Measurements from ENCODE around the gene DPP6. TPM values are rescaled to one million over a fixed set of nuclear protein-coding genes. Genes with fewer than 3 reads are reported as not detected.
A peak's percentile ranks its signal among the peaks of the same experiment; 100 is the strongest.

DPP6 gene
- total and polyA plus RNA-seq, 9 donors: 3.3 to 11.5 (median 4.7) TPM

DNA sequence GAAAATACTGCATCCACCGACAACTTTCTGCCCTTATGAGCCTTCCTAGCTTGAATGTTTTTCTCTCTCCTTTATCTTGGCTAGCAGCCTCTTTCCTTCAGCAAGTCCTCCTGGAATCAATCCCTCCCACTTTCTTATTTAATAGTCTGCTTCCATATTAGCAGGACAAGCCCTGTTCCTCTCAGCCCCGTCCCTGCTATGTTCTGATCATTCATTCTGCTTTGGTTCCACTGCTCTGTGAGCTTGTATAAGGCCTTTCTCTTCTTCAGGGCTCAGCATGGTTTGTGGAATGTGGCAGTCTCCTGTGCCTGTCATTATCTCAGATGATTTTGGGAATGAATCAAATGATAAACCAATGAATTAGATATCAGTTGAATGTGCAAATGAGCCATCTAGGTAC is 420.1 kb downstream of the DPP6 start:
- DNase-seq: no peak
- H3K27ac ChIP-seq (ENCODE audit: low read length): no peak overlapping the region
- WGBS (ENCODE audit: insufficient coverage): 37% methylated on average over 2 of the region's 2 CpGs
- H3K4me1 ChIP-seq (ENCODE audit: control insufficient read depth, insufficient read depth, low read length): no peaks in the 10 kb centered on the region
- H3K36me3 ChIP-seq (ENCODE audit: control insufficient read depth, insufficient read depth, low read length): no peaks in the 10 kb centered on the region
- H3K4me3 ChIP-seq (ENCODE audit: low read length): no peak overlapping the region
- no peaks in the 10 kb centered on the region for H3K9me3 ChIP-seq (replicated peaks; ENCODE audit: control insufficient read depth, low read depth, low read length)
- no peaks in the 10 kb centered on the region for H3K27me3 ChIP-seq (ENCODE audit: control insufficient read depth, insufficient read depth, low read length)

GRCh38 chr7:154473360-154473759 is 421.2 kb downstream of the DPP6 start:
- Histone ChIP-seq H3K36me3 (ENCODE audit: control insufficient read depth, insufficient read depth, low read length) (no peaks in the 10 kb centered on the region), H3K27ac (ENCODE audit: low read length) (no peak overlapping the region), H3K27me3 (ENCODE audit: control insufficient read depth, insufficient read depth, low read length) (no peaks in the 10 kb centered on the region), H3K4me1 (ENCODE audit: control insufficient read depth, insufficient read depth, low read length) (no peaks in the 10 kb centered on the region), H3K9me3 (replicated peaks; ENCODE audit: control insufficient read depth, low read depth, low read length) (no peaks in the 10 kb centered on the region), H3K4me3 (ENCODE audit: low read length) (no peak overlapping the region)
- DNase-seq: no peak
- no CpG with 5 or more reads among the region's 3 CpGs for WGBS (ENCODE audit: insufficient coverage)

DNA sequence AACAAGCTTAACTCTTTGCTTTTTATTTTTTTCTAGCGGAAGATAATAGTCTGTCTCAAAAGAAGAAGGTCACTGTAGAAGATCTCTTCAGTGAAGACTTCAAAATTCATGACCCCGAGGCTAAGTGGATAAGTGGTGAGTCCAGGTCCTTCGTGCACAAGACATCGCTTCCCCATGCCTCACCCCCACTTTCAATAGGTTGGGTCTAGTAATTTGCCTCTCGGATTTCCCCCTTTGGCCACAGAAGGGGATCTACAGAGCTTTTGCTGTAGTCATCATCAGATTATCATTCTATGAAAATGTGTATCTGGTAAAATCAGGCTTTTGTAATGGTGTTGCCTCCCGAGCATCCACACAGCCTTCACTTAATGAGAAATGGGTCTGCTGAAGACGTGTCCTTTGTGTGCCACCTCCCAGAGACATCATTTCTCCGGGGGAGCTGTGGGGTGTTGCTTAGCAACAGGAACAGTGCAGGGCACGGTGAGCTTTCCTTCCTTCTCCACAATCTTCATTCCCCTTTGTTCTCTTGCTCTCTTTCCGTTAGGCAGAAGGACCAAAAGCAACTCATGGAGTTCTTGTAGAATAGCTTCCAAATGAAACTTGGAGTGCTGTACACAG is 422.8 kb downstream of the DPP6 start:
- Histone ChIP-seq H3K27me3 (ENCODE audit: control insufficient read depth, insufficient read depth, low read length) (no peaks in the 10 kb centered on the region), H3K27ac (ENCODE audit: low read length) (no peak overlapping the region), H3K4me1 (ENCODE audit: control insufficient read depth, insufficient read depth, low read length) (no peaks in the 10 kb centered on the region), H3K4me3 (ENCODE audit: low read length) (no peak overlapping the region), H3K9me3 (replicated peaks; ENCODE audit: control insufficient read depth, low read depth, low read length) (no peaks in the 10 kb centered on the region), H3K36me3 (ENCODE audit: control insufficient read depth, insufficient read depth, low read length) (no peaks in the 10 kb centered on the region)
- no CpG with 5 or more reads among the region's 10 CpGs for WGBS (ENCODE audit: insufficient coverage)
- no peak for DNase-seq

- DNase-seq: no peak
- Histone ChIP-seq H3K9me3 (replicated peaks; ENCODE audit: control insufficient read depth, low read depth, low read length) (no peaks in the 10 kb centered on the region), H3K4me1 (ENCODE audit: control insufficient read depth, insufficient read depth, low read length) (no peaks in the 10 kb centered on the region), H3K27me3 (ENCODE audit: control insufficient read depth, insufficient read depth, low read length) (no peaks in the 10 kb centered on the region), H3K27ac (ENCODE audit: low read length) (no peak overlapping the region), H3K36me3 (ENCODE audit: control insufficient read depth, insufficient read depth, low read length) (no peaks in the 10 kb centered on the region), H3K4me3 (ENCODE audit: low read length) (no peak overlapping the region)
- WGBS (ENCODE audit: insufficient coverage): no CpG with 5 or more reads among the region's 5 CpGs
Observed at GRCh38 chr7:154475864-154476263, 423.7 kb downstream of the DPP6 start.

DNA sequence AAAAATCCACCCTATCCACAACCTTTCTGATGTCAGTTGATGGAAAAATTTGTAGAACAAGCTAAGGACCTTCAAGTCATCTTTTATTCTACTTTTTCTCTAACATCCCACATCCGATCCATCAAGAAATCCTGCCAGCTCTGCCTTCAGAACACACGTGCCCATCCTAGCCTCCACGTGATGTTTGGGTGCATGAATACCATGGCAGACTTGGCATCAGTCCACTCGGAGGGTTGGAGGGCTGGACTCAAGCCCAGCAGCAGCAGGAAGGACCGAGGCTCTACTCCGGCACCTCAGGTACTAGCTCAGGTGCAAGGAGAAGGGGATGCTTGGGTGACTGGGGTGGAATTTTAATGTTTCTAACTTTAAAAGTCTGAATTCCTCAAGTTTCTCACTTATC is 428.6 kb downstream of the DPP6 start:
- WGBS (ENCODE audit: insufficient coverage): 67% methylated on average over 3 of the region's 6 CpGs
- no peaks in the 10 kb centered on the region for H3K27me3 ChIP-seq (ENCODE audit: control insufficient read depth, insufficient read depth, low read length)
- no peaks in the 10 kb centered on the region for H3K9me3 ChIP-seq (replicated peaks; ENCODE audit: control insufficient read depth, low read depth, low read length)
- H3K4me3 ChIP-seq (ENCODE audit: low read length): no peak overlapping the region
- no peaks in the 10 kb centered on the region for H3K4me1 ChIP-seq (ENCODE audit: control insufficient read depth, insufficient read depth, low read length)
- H3K36me3 ChIP-seq (ENCODE audit: control insufficient read depth, insufficient read depth, low read length): no peaks in the 10 kb centered on the region
- no peak for DNase-seq
- no peak overlapping the region for H3K27ac ChIP-seq (ENCODE audit: low read length)

- H3K27ac ChIP-seq (ENCODE audit: low read length): no peak overlapping the region
- 91% methylated on average over 9 of the region's 11 CpGs for WGBS (ENCODE audit: insufficient coverage)
- no peaks in the 10 kb centered on the region for H3K4me1 ChIP-seq (ENCODE audit: control insufficient read depth, insufficient read depth, low read length)
- no peaks in the 10 kb centered on the region for H3K9me3 ChIP-seq (replicated peaks; ENCODE audit: control insufficient read depth, low read depth, low read length)
- no peaks in the 10 kb centered on the region for H3K36me3 ChIP-seq (ENCODE audit: control insufficient read depth, insufficient read depth, low read length)
- DNase-seq: no peak
- no peaks in the 10 kb centered on the region for H3K27me3 ChIP-seq (ENCODE audit: control insufficient read depth, insufficient read depth, low read length)
- H3K4me3 ChIP-seq (ENCODE audit: low read length): no peak overlapping the region
Observed at GRCh38 chr7:154482863-154483262, 430.7 kb downstream of the DPP6 start.

DNA sequence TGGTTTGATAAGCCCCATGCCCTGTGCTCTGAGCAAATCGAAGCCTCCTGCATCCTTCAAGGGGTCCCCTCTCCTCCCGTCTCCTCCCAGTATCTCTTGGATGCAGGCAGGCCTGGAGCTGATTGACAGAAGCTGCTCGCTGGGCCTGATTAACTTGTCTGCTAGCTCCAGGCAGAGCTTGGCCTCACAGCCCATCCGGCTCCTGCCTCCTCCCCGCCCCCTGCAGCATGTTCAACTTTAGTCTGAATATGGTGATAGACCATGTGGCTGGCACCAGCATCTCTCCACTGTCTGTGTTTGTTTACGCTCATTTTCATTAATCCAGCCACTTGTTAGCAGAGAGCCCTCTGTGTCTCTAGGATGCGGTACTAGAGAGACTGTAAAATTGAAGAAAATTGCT is 432.2 kb downstream of the DPP6 start:
- H3K4me1 ChIP-seq (ENCODE audit: control insufficient read depth, insufficient read depth, low read length): no peaks in the 10 kb centered on the region
- no peak overlapping the region for H3K27ac ChIP-seq (ENCODE audit: low read length)
- 30% methylated on average over 3 of the region's 7 CpGs for WGBS (ENCODE audit: insufficient coverage)
- peak; percentile 11 for DNase-seq
- H3K27me3 ChIP-seq (ENCODE audit: control insufficient read depth, insufficient read depth, low read length): no peaks in the 10 kb centered on the region
- H3K4me3 ChIP-seq (ENCODE audit: low read length): no peak overlapping the region
- no peaks in the 10 kb centered on the region for H3K9me3 ChIP-seq (replicated peaks; ENCODE audit: control insufficient read depth, low read depth, low read length)
- no peaks in the 10 kb centered on the region for H3K36me3 ChIP-seq (ENCODE audit: control insufficient read depth, insufficient read depth, low read length)

GRCh38 chr7:154484943-154485342 is 432.7 kb downstream of the DPP6 start:
- H3K27ac ChIP-seq (ENCODE audit: low read length): no peak overlapping the region
- no peaks in the 10 kb centered on the region for H3K4me1 ChIP-seq (ENCODE audit: control insufficient read depth, insufficient read depth, low read length)
- no CpG with 5 or more reads among the region's 4 CpGs for WGBS (ENCODE audit: insufficient coverage)
- no peak for DNase-seq
- H3K36me3 ChIP-seq (ENCODE audit: control insufficient read depth, insufficient read depth, low read length): no peaks in the 10 kb centered on the region
- H3K27me3 ChIP-seq (ENCODE audit: control insufficient read depth, insufficient read depth, low read length): no peaks in the 10 kb centered on the region
- no peaks in the 10 kb centered on the region for H3K9me3 ChIP-seq (replicated peaks; ENCODE audit: control insufficient read depth, low read depth, low read length)
- H3K4me3 ChIP-seq (ENCODE audit: low read length): no peak overlapping the region

DNA sequence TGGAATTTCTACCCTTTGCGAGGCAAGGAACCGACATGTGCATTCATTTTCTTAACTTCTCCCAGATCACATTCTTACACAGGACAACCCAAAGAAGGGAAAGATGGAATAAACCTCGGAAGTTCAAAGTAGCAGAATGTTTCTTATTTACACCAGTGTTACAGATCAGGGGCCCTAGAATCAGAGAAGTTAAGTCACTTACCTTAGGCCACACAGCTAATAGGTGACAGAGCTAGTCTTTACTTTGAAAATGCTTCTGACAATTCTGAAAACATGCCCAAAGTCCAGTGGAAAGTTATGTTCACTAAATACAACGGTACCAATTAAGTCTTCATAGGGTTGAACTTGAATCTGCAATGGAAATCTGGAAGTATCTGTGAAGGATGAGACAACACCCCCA is 437.7 kb downstream of the DPP6 start:
- Histone ChIP-seq H3K4me1 (ENCODE audit: control insufficient read depth, insufficient read depth, low read length) (no peaks in the 10 kb centered on the region), H3K4me3 (ENCODE audit: low read length) (no peak overlapping the region), H3K9me3 (replicated peaks; ENCODE audit: control insufficient read depth, low read depth, low read length) (no peaks in the 10 kb centered on the region), H3K27me3 (ENCODE audit: control insufficient read depth, insufficient read depth, low read length) (no peaks in the 10 kb centered on the region), H3K27ac (ENCODE audit: low read length) (no peak overlapping the region), H3K36me3 (ENCODE audit: control insufficient read depth, insufficient read depth, low read length) (no peaks in the 10 kb centered on the region)
- 80% methylated on average over 3 of the region's 4 CpGs for WGBS (ENCODE audit: insufficient coverage)
- no peak for DNase-seq

GRCh38 chr7:154493594-154493993 is 441.4 kb downstream of the DPP6 start:
- Histone ChIP-seq H3K36me3 (ENCODE audit: control insufficient read depth, insufficient read depth, low read length) (no peaks in the 10 kb centered on the region), H3K4me1 (ENCODE audit: control insufficient read depth, insufficient read depth, low read length) (no peaks in the 10 kb centered on the region), H3K9me3 (replicated peaks; ENCODE audit: control insufficient read depth, low read depth, low read length) (no peaks in the 10 kb centered on the region), H3K27ac (ENCODE audit: low read length) (no peak overlapping the region), H3K4me3 (ENCODE audit: low read length) (no peak overlapping the region), H3K27me3 (ENCODE audit: control insufficient read depth, insufficient read depth, low read length) (no peaks in the 10 kb centered on the region)
- 86% methylated on average over 3 of the region's 5 CpGs for WGBS (ENCODE audit: insufficient coverage)
- no peak for DNase-seq

GRCh38 chr7:154497751-154498150 is 445.6 kb downstream of the DPP6 start:
- H3K36me3 ChIP-seq (ENCODE audit: control insufficient read depth, insufficient read depth, low read length): no peaks in the 10 kb centered on the region
- no peak for DNase-seq
- no peak overlapping the region for H3K4me3 ChIP-seq (ENCODE audit: low read length)
- H3K27ac ChIP-seq (ENCODE audit: low read length): no peak overlapping the region
- 71% methylated on average over 1 of the region's 4 CpGs for WGBS (ENCODE audit: insufficient coverage)
- no peaks in the 10 kb centered on the region for H3K27me3 ChIP-seq (ENCODE audit: control insufficient read depth, insufficient read depth, low read length)
- H3K4me1 ChIP-seq (ENCODE audit: control insufficient read depth, insufficient read depth, low read length): no peaks in the 10 kb centered on the region
- peaks cover 5% of the 10 kb centered on the region for H3K9me3 ChIP-seq (replicated peaks; ENCODE audit: control insufficient read depth, low read depth, low read length)
